HEK293T (cell line): ENCODE data around the gene ZNF408.

Source experiments
- ARNT ChIP-seq: fragments of 450-650 bp; IDR thresholded peaks from 2 replicates; pipeline ENCODE4 v1.6.1; 2017; ENCODE audit warnings: mild to moderate bottlenecking
- BHLHE40 ChIP-seq: fragments of 450-650 bp; IDR thresholded peaks from 2 replicates; pipeline ENCODE4 v1.6.1; 2016; ENCODE audit warnings: mild to moderate bottlenecking, moderate library complexity, borderline replicate concordance
- CTBP1 ChIP-seq: fragments of 450-650 bp; IDR thresholded peaks from 2 replicates; pipeline ENCODE4 v1.6.1; 2016; ENCODE audit warnings: borderline replicate concordance
- ELF4 ChIP-seq: fragments of 450-650 bp; IDR thresholded peaks from 2 replicates; pipeline ENCODE4 v1.6.1; 2017; ENCODE audit warnings: antibody characterized with exemption
- L3MBTL2 ChIP-seq: fragments of 450-650 bp; conservative IDR thresholded peaks from 2 replicates; pipeline ENCODE4 v1.6.1; 2016; ENCODE audit warnings: mild to moderate bottlenecking
- NFRKB ChIP-seq: fragments of 450-650 bp; IDR thresholded peaks from 2 replicates; pipeline ENCODE4 v1.6.1; 2016; ENCODE audit warnings: mild to moderate bottlenecking, moderate library complexity
- SP1 ChIP-seq: fragments of 450-650 bp; IDR thresholded peaks from 2 replicates; pipeline ENCODE4 v1.6.1; 2017

- TF ChIP-seq SP1 (no peak), CTBP1 (no peak), ELF4 (no peak), NFRKB (no peak), ARNT (no peak), BHLHE40 (no peak), L3MBTL2 (no peak)
These were observed 25.5 kb downstream of the ZNF408 start for GRCh38 chr11:46726206-46726862.
